Neural progenitor cell (in vitro differentiated cells): ENCODE data around the gene CDKL5. TPM values are rescaled to one million over a fixed set of nuclear protein-coding genes. Genes with fewer than 3 reads are reported as not detected.

Experiments
- DNase-seq: peaks from one replicate; pipeline ENCODE4 v3.0.0-alpha.2; 2016; ENCODE audit warnings: low spot score
- H2AFZ ChIP-seq: fragments of 200-600 bp; sonication (generic); replicated peaks from 2 replicates; pipeline ENCODE4 v1.6.1; 2016; ENCODE audit warnings: antibody characterized with exemption
- H3F3A ChIP-seq: fragments of 200-600 bp; sonication (generic); 2 replicates; pipeline ENCODE4 v1.6.1; 2016; ENCODE audit warnings: antibody characterized with exemption, low read depth
- H3K27ac ChIP-seq: fragments of 200-600 bp; sonication (generic); 2 replicates; pipeline ENCODE4 v1.5.1; 2016; ENCODE audit warnings: mild to moderate bottlenecking
- H3K27me3 ChIP-seq: fragments of 200-600 bp; sonication (generic); 2 replicates; pipeline ENCODE4 v1.6.1; 2016; ENCODE audit warnings: mild to moderate bottlenecking, moderate library complexity
- H3K36me3 ChIP-seq: fragments of 200-600 bp; sonication (generic); 2 replicates; pipeline ENCODE4 v1.5.1; 2016
- H3K4me1 ChIP-seq: fragments of 200-600 bp; sonication (generic); 2 replicates; pipeline ENCODE4 v1.6.1; 2016; ENCODE audit warnings: mixed run types
- H3K4me2 ChIP-seq: fragments of 200-600 bp; sonication (generic); 2 replicates; pipeline ENCODE4 v1.6.1; 2016
- H3K4me3 ChIP-seq: fragments of 200-600 bp; sonication (generic); 2 replicates; pipeline ENCODE4 v1.5.1; 2016
- H3K79me2 ChIP-seq: fragments of 200-600 bp; sonication (generic); 2 replicates; pipeline ENCODE4 v1.6.1; 2016; ENCODE audit warnings: low read depth
- H3K9ac ChIP-seq: fragments of 200-600 bp; sonication (generic); 2 replicates; pipeline ENCODE4 v1.6.1; 2016
- H3K9me3 ChIP-seq: fragments of 200-600 bp; sonication (generic); 2 replicates; pipeline ENCODE4 v1.5.1; 2016; ENCODE audit warnings: low read depth
- H4K20me1 ChIP-seq: fragments of 200-600 bp; sonication (generic); 2 replicates; pipeline ENCODE4 v1.6.1; 2016; ENCODE audit warnings: low read depth
- H3K27ac Mint-ChIP-seq: 3 replicates; pipeline ENCODE4 v1.8.0; 2021; ENCODE audit warnings: mixed read lengths
- H3K27me3 Mint-ChIP-seq: 2 replicates; pipeline ENCODE4 v1.8.0; 2022; ENCODE audit warnings: low read depth, mild to moderate bottlenecking, inconsistent platforms, moderate library complexity, mixed read lengths; ENCODE audit not compliant: insufficient read depth
- H3K36me3 Mint-ChIP-seq: 3 replicates; pipeline ENCODE4 v1.8.0; 2021; ENCODE audit warnings: mixed read lengths
- H3K4me1 Mint-ChIP-seq: 3 replicates; pipeline ENCODE4 v1.8.0; 2021; ENCODE audit warnings: mixed read lengths
- H3K4me3 Mint-ChIP-seq: 3 replicates; pipeline ENCODE4 v1.8.0; 2021; ENCODE audit warnings: mild to moderate bottlenecking, moderate library complexity, mixed read lengths
- H3K9me3 Mint-ChIP-seq: 3 replicates; pipeline ENCODE4 v1.8.0; 2020; ENCODE audit warnings: mixed read lengths
- CTCF ChIP-seq: fragments of 200-600 bp; sonication (generic); IDR thresholded peaks from 2 replicates; pipeline ENCODE4 v1.5.1; 2017; ENCODE audit warnings: antibody characterized with exemption, mild to moderate bottlenecking
- EZH2 ChIP-seq: fragments of 200-600 bp; sonication (generic); IDR thresholded peaks from 2 replicates; pipeline ENCODE4 v1.6.1; 2017; ENCODE audit warnings: antibody characterized with exemption, mild to moderate bottlenecking, moderate library complexity
- EZH2phosphoT487 ChIP-seq: fragments of 200-600 bp; sonication (generic); IDR thresholded peaks from 2 replicates; pipeline ENCODE4 v1.6.1; 2017; ENCODE audit warnings: antibody characterized with exemption
- total RNA-seq: library from RNA; depleted of rRNA; stranded (reverse); fragments of >200 nt; gene quantifications from 2 replicates; pipeline ENCODE4 v1.2.3, GENCODE V29; 2015; ENCODE audit warnings: low replicate concordance

The CDKL5 gene
- total RNA-seq, 1 donor from 2014 or later = 8.6 TPM

GRCh38 chrX:18557879-18558278 is 132.5 kb downstream of the CDKL5 start:
- Histone ChIP-seq H3K36me3 (no peaks in the 10 kb centered on the region), H3K27me3 (no peaks in the 10 kb centered on the region), H3K4me1 (no peaks in the 10 kb centered on the region), H3K79me2 (no peaks in the 10 kb centered on the region), H3K4me2 (no peak overlapping the region), H4K20me1 (no peaks in the 10 kb centered on the region), H3F3A (no peaks in the 10 kb centered on the region), H3K27ac (no peak overlapping the region), H2AFZ (no peak overlapping the region), H3K9ac (no peak overlapping the region), H3K4me3 (no peak overlapping the region), H3K9me3 (no peaks in the 10 kb centered on the region)
- Mint-ChIP-seq H3K4me1 (no peaks in the 10 kb centered on the region), H3K36me3 (no peaks in the 10 kb centered on the region), H3K27me3 (no peaks in the 10 kb centered on the region), H3K27ac (no peak overlapping the region), H3K4me3 (no peak overlapping the region), H3K9me3 (no peaks in the 10 kb centered on the region)
- DNase-seq = no peak
- TF ChIP-seq CTCF = no peak

- Histone ChIP-seq H2AFZ (no peak overlapping the region), H3F3A (no peaks in the 10 kb centered on the region), H3K4me2 (no peak overlapping the region), H3K79me2 (no peaks in the 10 kb centered on the region), H3K4me1 (no peaks in the 10 kb centered on the region), H3K36me3 (no peaks in the 10 kb centered on the region), H3K9me3 (no peaks in the 10 kb centered on the region), H3K4me3 (no peak overlapping the region), H3K27ac (no peak overlapping the region), H3K27me3 (no peaks in the 10 kb centered on the region), H4K20me1 (no peaks in the 10 kb centered on the region), H3K9ac (no peak overlapping the region)
- no peak for DNase-seq
- no peaks in the 10 kb centered on the region for H3K9me3 Mint-ChIP-seq
- H3K4me1 Mint-ChIP-seq = no peaks in the 10 kb centered on the region
- no peaks in the 10 kb centered on the region for H3K27me3 Mint-ChIP-seq
- no peaks in the 10 kb centered on the region for H3K36me3 Mint-ChIP-seq
- no peak overlapping the region for H3K4me3 Mint-ChIP-seq
- no peak for TF ChIP-seq EZH2
- no peak for TF ChIP-seq EZH2phosphoT487
- no peak for TF ChIP-seq CTCF
- no peak overlapping the region for H3K27ac Mint-ChIP-seq
Measured at GRCh38 chrX:18558799-18559198, 133.4 kb downstream of the CDKL5 start.

- Mint-ChIP-seq H3K9me3 (peaks cover 2% of the 10 kb centered on the region), H3K4me1 (peaks cover 8% of the 10 kb centered on the region), H3K4me3 (no peak overlapping the region), H3K36me3 (no peaks in the 10 kb centered on the region), H3K27ac (no peak overlapping the region), H3K27me3 (no peaks in the 10 kb centered on the region)
- Histone ChIP-seq H3K27ac (no peak overlapping the region), H3K4me1 (no peaks in the 10 kb centered on the region), H2AFZ (no peak overlapping the region), H3F3A (no peaks in the 10 kb centered on the region), H3K4me2 (no peak overlapping the region), H3K79me2 (no peaks in the 10 kb centered on the region), H3K4me3 (no peak overlapping the region), H3K27me3 (no peaks in the 10 kb centered on the region), H4K20me1 (no peaks in the 10 kb centered on the region), H3K9ac (no peak overlapping the region), H3K36me3 (no peaks in the 10 kb centered on the region), H3K9me3 (no peaks in the 10 kb centered on the region)
- TF ChIP-seq EZH2 = no peak
- TF ChIP-seq CTCF = no peak
- TF ChIP-seq EZH2phosphoT487 = no peak
- no peak for DNase-seq
Measured at GRCh38 chrX:18561020-18561419, 135.6 kb downstream of the CDKL5 start.

- Mint-ChIP-seq H3K4me3 (no peak overlapping the region), H3K4me1 (peaks cover 8% of the 10 kb centered on the region), H3K9me3 (peaks cover 6% of the 10 kb centered on the region), H3K27ac (no peak overlapping the region), H3K27me3 (no peaks in the 10 kb centered on the region), H3K36me3 (no peaks in the 10 kb centered on the region)
- Histone ChIP-seq H3K4me3 (no peak overlapping the region), H3K9ac (no peak overlapping the region), H3K4me2 (no peak overlapping the region), H3K4me1 (no peaks in the 10 kb centered on the region), H3K27me3 (no peaks in the 10 kb centered on the region), H3K79me2 (no peaks in the 10 kb centered on the region), H3K9me3 (peaks cover 9% of the 10 kb centered on the region), H3K27ac (no peak overlapping the region), H3K36me3 (no peaks in the 10 kb centered on the region), H2AFZ (no peak overlapping the region), H3F3A (no peaks in the 10 kb centered on the region), H4K20me1 (no peaks in the 10 kb centered on the region)
- DNase-seq = no peak
- TF ChIP-seq EZH2 = no peak
- no peak for TF ChIP-seq EZH2phosphoT487
- no peak for TF ChIP-seq CTCF
Measured at GRCh38 chrX:18565727-18566126, 140.3 kb downstream of the CDKL5 start.
